Sigmoid colon (tissue), 7 donors: ENCODE measurements around the gene DLGAP4. TPM values are rescaled to one million over a fixed set of nuclear protein-coding genes. Genes with fewer than 3 reads are reported as not detected.

Source experiments
- DNase-seq: peaks from one replicate; pipeline ENCODE4 v3.0.0-alpha.2; 2019
- H3K27ac ChIP-seq, 4 donors: fragments of 200-600 bp; sonication (generic); one replicate each; pipeline ENCODE4 v1.5.1; 2016 to 2019; ENCODE audit warnings: mild to moderate bottlenecking in 1 of 4
- H3K27me3 ChIP-seq, 3 donors: fragments of 200-600 bp; sonication (generic); one replicate each; pipeline ENCODE4 v1.5.1; 2019; ENCODE audit warnings: mild to moderate bottlenecking in 1 of 3
- H3K36me3 ChIP-seq, 4 donors: fragments of 200-600 bp; sonication (generic); one replicate each; pipeline ENCODE4 v1.5.1; 2016 to 2019
- H3K4me1 ChIP-seq, 4 donors: fragments of 200-600 bp; sonication (generic); one replicate each; pipeline ENCODE4 v1.5.1; 2017 to 2019
- H3K4me3 ChIP-seq, 4 donors: fragments of 200-600 bp; sonication (generic); one replicate each; pipeline ENCODE4 v1.5.1; 2017 to 2019; ENCODE audit warnings: mild to moderate bottlenecking in 2 of 4, moderate library complexity in 1 of 4
- H3K9me3 ChIP-seq, 4 donors: fragments of 200-600 bp in 3 of 4; sonication (generic) in 3 of 4; one replicate each; pipeline versions ENCODE4 v1.5.1 to v1.6.1; 2013 to 2019
- EP300 ChIP-seq, 4 donors: sonication (generic); formaldehyde crosslinking; IDR thresholded peaks; one replicate each; pipeline ENCODE4 v1.6.1; 2017; ENCODE audit warnings: antibody characterized with exemption in 4 of 4
- POLR2A ChIP-seq, 2 donors: fragments of 450-650 bp; IDR thresholded peaks; one replicate each; pipeline ENCODE4 v1.6.1; 2016; ENCODE audit warnings: antibody characterized with exemption in 2 of 2, mild to moderate bottlenecking in 2 of 2, moderate library complexity in 2 of 2
- POLR2AphosphoS5 ChIP-seq, 4 donors: sonication (generic); formaldehyde crosslinking; IDR thresholded peaks; one replicate each; pipeline ENCODE4 v1.6.1; 2017; ENCODE audit warnings: antibody characterized with exemption in 4 of 4
- WGBS, 2 donors: extraction: QIAGEN DNeasy Blood & Tissue Kit; methylation state at CpG; one replicate each; pipeline ENCODE4 v1.1.7; 2013; 5-methylcytosine and 5-hydroxymethylcytosine counted together
- intact Hi-C: fragments of 100-400 bp; cut with DNase I; formaldehyde crosslinking; loops from one replicate; pipeline ENCODE4 v1.15.1; 2023
- polyA plus RNA-seq, 3 donors: library from polyadenylated mRNA; stranded (reverse); fragments of 200-250 nt; gene quantifications; one replicate each; pipeline ENCODE4 v1.2.3, GENCODE V29; 2013
- total RNA-seq, 4 donors: library from RNA; depleted of rRNA; stranded (reverse); fragments of >200 nt; gene quantifications; one replicate each; pipeline ENCODE4 v1.1.0, GENCODE V29; 2016
- TF ChIP-seq, protein P1 (sequence below), 4 experiments: fragments of 450-650 bp in 3 of 4; fragments of 200-600 bp in 1 of 4; IDR thresholded peaks; one replicate each; pipeline ENCODE4 v1.5.1; 2016 to 2019; ENCODE audit warnings: antibody characterized with exemption in 4 of 4, mild to moderate bottlenecking in 3 of 4, moderate library complexity in 2 of 4
- donor health status: healthy with polysubstance abuse.
- donor health status: Bipolar disorder and iron deficiency.
- donor health status: healthy.

The DLGAP4 gene
- total and polyA plus RNA-seq, 7 donors = 21.0 to 60.7 (median 36.9) TPM

DNA sequence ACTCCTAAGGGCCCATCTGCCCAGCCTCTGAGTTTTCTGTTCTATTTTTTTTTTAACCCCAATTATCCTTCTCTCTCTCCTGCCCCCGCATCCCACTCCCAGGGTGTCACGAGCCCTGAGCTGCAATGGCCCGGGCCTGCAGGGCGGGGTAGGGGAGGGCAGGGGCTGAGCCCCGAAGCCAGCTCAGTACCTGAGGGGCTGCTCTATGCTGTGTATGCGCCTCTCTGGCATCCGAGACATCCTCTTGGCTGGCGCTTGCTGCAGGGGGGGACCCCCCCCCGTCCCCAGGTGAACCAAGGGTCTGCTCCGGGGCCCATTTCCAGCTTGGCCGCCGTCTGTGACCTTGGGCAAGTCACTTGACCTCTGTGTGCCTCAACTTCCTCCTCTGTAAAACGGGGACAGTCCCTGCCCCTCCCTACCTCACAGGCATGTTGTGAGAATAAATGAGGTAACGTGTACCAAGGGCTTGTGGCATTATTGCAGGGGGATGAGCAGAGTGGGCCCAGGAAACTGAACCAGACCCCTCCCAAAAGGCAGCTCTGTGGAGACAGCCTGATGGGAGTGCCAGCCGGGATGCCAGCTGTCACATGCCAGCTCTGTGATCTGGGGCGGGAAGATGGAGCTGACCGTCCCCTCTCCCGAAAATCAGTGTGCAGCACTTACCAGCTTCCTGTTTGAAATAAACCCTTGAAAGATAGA is 222.2 kb downstream of the DLGAP4 start:
- Histone ChIP-seq H3K9me3 (no peaks in the 10 kb centered on the region), H3K4me1 (peaks cover 0 to 41% (median 36%) of the 10 kb centered on the region in 4 donors), H3K36me3 (peaks cover 14 to 51% (median 31%) of the 10 kb centered on the region in 4 donors), H3K27me3 (no peaks in the 10 kb centered on the region), H3K4me3 (no peak overlapping the region), H3K27ac (peak overlapping the region; percentile 76 to 86 (median 83))
- TF ChIP-seq, protein P1, sequence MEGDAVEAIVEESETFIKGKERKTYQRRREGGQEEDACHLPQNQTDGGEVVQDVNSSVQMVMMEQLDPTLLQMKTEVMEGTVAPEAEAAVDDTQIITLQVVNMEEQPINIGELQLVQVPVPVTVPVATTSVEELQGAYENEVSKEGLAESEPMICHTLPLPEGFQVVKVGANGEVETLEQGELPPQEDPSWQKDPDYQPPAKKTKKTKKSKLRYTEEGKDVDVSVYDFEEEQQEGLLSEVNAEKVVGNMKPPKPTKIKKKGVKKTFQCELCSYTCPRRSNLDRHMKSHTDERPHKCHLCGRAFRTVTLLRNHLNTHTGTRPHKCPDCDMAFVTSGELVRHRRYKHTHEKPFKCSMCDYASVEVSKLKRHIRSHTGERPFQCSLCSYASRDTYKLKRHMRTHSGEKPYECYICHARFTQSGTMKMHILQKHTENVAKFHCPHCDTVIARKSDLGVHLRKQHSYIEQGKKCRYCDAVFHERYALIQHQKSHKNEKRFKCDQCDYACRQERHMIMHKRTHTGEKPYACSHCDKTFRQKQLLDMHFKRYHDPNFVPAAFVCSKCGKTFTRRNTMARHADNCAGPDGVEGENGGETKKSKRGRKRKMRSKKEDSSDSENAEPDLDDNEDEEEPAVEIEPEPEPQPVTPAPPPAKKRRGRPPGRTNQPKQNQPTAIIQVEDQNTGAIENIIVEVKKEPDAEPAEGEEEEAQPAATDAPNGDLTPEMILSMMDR (IDR thresholded peaks at IDR 0.05) = no peak
- no peak for TF ChIP-seq POLR2A (IDR thresholded peaks at IDR 0.05)
- no peak for TF ChIP-seq EP300 (IDR thresholded peaks at IDR 0.05)
- TF ChIP-seq POLR2AphosphoS5 (IDR thresholded peaks at IDR 0.05) = no peak
- intact Hi-C loops = no loop called here
- DNase-seq = no peak
- 90 to 91% methylated on average over 18 of the region's 18 CpGs for WGBS, 2 donors

DNA sequence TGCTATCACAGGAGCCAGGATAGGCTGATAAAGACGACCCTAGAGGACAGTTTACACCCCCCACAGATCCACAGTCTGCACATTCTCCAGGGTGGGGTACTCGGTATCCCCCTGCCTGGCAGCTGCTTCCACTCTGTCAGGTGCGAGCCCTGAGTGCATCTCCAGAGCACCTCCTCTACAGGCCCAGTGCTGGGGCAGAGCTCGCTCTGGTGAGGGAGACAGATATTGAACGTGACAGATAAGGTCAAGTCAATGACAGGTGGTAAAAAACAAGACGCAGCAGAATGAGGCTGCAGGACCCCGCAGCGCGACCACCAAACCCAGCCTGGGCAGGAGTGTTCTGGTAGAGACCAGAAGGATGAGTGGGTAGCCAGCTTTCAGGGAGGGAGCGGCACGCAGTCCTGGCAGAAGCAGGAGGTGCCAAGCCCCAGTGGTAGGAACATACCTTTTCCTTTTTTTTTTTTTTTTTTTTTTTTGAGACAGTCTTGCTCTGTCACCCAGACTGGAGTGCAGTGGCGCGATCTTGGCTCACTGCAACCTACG is 222.8 kb downstream of the DLGAP4 start:
- Histone ChIP-seq H3K27ac (peak overlapping the region; percentile 76 to 86 (median 83)), H3K36me3 (peaks cover 14 to 47% (median 30%) of the 10 kb centered on the region in 4 donors), H3K4me1 (peaks cover 0 to 38% (median 33%) of the 10 kb centered on the region in 4 donors), H3K4me3 (no peak overlapping the region), H3K9me3 (no peaks in the 10 kb centered on the region), H3K27me3 (no peaks in the 10 kb centered on the region)
- no peak for DNase-seq
- intact Hi-C loops = no loop called here
- TF ChIP-seq POLR2AphosphoS5 (IDR thresholded peaks at IDR 0.05) (no peak), EP300 (IDR thresholded peaks at IDR 0.05) (no peak), POLR2A (IDR thresholded peaks at IDR 0.05) (no peak)
- TF ChIP-seq, protein P1 (IDR thresholded peaks at IDR 0.05) = no peak
- WGBS, 2 donors = 89 to 90% methylated on average over 14 of the region's 14 CpGs

DNA sequence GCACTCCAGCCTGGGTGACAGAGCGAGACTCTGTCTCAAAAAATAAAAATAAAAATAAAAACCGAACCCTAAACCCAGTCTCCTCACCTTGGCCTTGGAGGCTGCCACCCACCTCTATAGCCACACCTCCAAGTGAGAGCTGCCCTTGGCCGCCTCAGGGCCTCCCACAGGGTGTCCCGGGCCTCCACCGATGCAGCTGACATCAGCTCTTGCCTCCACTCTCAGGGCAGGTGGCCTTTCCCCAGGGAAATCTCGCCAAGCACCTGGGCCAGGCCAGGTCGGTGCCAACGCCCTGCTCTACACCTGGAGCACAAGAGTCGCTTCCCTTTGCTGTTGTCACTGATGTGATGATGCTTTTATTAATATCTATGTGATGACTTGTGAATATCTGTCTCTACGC is 226.2 kb downstream of the DLGAP4 start:
- Histone ChIP-seq H3K4me1 (peaks cover 0 to 19% (median 13%) of the 10 kb centered on the region in 4 donors), H3K4me3 (no peak overlapping the region), H3K36me3 (peaks cover 0 to 15% (median 5%) of the 10 kb centered on the region in 4 donors), H3K27me3 (no peaks in the 10 kb centered on the region), H3K27ac (peak overlapping the region in 1 of 4 donors; percentile 34), H3K9me3 (no peaks in the 10 kb centered on the region)
- no peak for DNase-seq
- intact Hi-C loops = no loop called here
- TF ChIP-seq, protein P1 (IDR thresholded peaks at IDR 0.05) = no peak
- TF ChIP-seq EP300 (IDR thresholded peaks at IDR 0.05) (no peak), POLR2AphosphoS5 (IDR thresholded peaks at IDR 0.05) (no peak), POLR2A (IDR thresholded peaks at IDR 0.05) (no peak)
- 51 to 85% methylated on average over 10 of the region's 10 CpGs for WGBS, 2 donors

DNA sequence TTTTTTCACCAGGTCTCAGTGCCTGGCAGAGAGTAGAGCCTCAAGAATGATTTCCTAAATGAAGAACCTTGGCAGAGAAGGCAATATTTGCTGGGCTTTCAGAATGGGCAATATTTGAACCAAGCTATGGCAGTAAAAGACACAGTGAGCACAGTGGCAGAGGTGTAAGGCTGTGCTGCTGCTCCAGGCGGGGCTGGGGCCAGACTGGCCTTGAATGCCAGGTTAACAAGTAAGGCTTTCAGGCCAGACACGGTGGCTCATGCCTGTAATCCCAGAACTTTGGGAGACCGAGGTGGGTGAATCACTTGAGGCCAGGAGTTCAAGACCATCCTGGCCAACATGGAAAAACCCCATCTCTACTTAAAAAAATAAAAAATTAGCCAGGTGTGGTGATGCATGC is 226.7 kb downstream of the DLGAP4 start:
- Histone ChIP-seq H3K9me3 (no peaks in the 10 kb centered on the region), H3K4me1 (peaks cover 0 to 19% (median 12%) of the 10 kb centered on the region in 4 donors), H3K27ac (peak overlapping the region in 1 of 4 donors; percentile 34), H3K27me3 (no peaks in the 10 kb centered on the region), H3K4me3 (no peak overlapping the region), H3K36me3 (peaks cover 0 to 10% (median 5%) of the 10 kb centered on the region in 4 donors)
- no peak for DNase-seq
- intact Hi-C loops = no loop called here
- 73 to 84% methylated on average over 3 of the region's 3 CpGs for WGBS, 2 donors
- no peak for TF ChIP-seq POLR2AphosphoS5 (IDR thresholded peaks at IDR 0.05)
- TF ChIP-seq EP300 (IDR thresholded peaks at IDR 0.05) = no peak
- no peak for TF ChIP-seq POLR2A (IDR thresholded peaks at IDR 0.05)
- TF ChIP-seq, protein P1 (IDR thresholded peaks at IDR 0.05) = no peak
